Fibroblast of pulmonary artery (primary cell): ENCODE results near the gene ATRAID.
"Not testable (repeated sequence)": the region's sequence is repeated elsewhere in the genome, so short reads cannot be mapped to it uniquely, and the experiment has no call there.

ENCODE experiments used
- DNase-seq: peaks from one replicate; pipeline ENCODE4 v3.0.0-alpha.2; 2010; ENCODE audit warnings: low read depth
- H3K4me3 ChIP-seq: replicated peaks from 2 replicates; pipeline ENCODE4 v1.5.1; 2011; ENCODE audit warnings: low read depth, mild to moderate bottlenecking, control low read depth, low read length, moderate library complexity
- TF ChIP-seq, protein P1 (sequence below): IDR thresholded peaks from 2 replicates; pipeline ENCODE4 v1.5.1; 2011; ENCODE audit warnings: mild to moderate bottlenecking, control low read depth, low read length, inconsistent platforms; ENCODE audit errors: missing control alignments

The ATRAID gene

GRCh38 chr2:27175330-27175729 lies 36.5 kb upstream of the ATRAID start:
- H3K4me3 ChIP-seq = no peak overlapping the region
- TF ChIP-seq, protein P1, sequence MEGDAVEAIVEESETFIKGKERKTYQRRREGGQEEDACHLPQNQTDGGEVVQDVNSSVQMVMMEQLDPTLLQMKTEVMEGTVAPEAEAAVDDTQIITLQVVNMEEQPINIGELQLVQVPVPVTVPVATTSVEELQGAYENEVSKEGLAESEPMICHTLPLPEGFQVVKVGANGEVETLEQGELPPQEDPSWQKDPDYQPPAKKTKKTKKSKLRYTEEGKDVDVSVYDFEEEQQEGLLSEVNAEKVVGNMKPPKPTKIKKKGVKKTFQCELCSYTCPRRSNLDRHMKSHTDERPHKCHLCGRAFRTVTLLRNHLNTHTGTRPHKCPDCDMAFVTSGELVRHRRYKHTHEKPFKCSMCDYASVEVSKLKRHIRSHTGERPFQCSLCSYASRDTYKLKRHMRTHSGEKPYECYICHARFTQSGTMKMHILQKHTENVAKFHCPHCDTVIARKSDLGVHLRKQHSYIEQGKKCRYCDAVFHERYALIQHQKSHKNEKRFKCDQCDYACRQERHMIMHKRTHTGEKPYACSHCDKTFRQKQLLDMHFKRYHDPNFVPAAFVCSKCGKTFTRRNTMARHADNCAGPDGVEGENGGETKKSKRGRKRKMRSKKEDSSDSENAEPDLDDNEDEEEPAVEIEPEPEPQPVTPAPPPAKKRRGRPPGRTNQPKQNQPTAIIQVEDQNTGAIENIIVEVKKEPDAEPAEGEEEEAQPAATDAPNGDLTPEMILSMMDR = no peak
- peak; percentile 38 for DNase-seq

- not testable (repeated sequence) for H3K4me3 ChIP-seq, DNase-seq
Measured at GRCh38 chr2:27175781-27176180, 36.1 kb upstream of the ATRAID start.

DNA sequence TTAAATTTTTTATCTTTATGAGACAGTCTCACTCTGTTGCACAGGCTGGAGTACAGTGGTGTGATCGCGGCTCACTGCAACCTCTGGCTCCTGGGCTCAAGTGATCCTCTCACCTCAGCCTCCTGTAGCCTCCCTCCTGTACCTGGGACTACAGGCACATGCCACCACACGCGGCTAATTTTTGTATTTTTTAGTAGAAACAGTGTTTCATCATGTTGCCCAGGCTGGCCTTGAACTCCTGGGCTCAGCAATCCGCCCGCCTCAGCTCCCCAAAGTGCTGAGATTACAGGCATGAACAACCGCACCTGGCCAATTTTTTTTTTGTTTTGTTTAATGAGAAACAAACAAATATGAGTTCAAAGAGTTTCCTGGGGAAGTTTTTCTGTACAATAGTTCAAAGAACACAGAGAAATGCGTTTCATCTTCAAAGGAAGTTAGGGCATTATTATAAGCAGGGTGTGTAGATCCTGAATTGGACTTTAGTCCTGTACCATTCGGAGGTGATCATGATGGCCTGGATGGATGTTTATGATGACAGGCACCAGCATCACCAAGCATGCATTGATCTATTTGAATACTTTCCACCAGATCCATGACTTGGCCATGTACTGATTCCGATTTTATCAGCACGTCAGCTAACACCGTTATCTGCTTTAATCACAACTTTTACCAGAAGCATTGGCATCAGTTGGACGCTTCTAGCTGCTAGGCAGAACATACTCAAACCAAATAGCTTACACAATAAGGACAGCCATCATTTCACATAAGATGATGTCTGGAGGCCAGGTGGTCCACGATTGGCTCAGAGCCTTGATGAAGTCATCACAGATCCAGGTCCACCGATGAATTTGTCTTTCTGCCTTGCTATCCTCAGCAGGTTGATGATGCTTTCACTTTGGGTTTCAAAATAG lies 34.1 kb upstream of the ATRAID start:
- TF ChIP-seq, protein P1 = no peak
- H3K4me3 ChIP-seq = no peak overlapping the region
- no peak for DNase-seq

DNA sequence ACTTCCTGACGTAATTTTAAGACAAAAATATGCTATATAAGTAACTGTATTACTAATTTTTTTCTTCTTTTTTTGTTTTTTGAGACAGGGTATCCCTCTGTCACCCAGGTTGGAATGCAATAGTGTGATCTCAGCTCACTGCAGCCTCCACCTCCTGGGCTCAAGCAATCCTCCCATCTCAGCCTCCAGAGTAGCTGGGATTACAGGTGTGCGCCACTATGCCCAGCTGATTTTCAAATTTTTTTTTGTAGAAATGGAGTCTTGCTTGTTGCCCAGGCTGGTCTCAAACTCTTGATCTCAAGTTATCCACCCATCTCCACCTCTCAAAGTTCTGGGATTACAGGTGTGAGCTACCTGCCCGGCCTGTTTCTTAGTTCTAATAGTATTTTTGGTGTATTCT lies 33.4 kb upstream of the ATRAID start:
- TF ChIP-seq, protein P1 = no peak
- no peak for DNase-seq
- H3K4me3 ChIP-seq = no peak overlapping the region

DNA sequence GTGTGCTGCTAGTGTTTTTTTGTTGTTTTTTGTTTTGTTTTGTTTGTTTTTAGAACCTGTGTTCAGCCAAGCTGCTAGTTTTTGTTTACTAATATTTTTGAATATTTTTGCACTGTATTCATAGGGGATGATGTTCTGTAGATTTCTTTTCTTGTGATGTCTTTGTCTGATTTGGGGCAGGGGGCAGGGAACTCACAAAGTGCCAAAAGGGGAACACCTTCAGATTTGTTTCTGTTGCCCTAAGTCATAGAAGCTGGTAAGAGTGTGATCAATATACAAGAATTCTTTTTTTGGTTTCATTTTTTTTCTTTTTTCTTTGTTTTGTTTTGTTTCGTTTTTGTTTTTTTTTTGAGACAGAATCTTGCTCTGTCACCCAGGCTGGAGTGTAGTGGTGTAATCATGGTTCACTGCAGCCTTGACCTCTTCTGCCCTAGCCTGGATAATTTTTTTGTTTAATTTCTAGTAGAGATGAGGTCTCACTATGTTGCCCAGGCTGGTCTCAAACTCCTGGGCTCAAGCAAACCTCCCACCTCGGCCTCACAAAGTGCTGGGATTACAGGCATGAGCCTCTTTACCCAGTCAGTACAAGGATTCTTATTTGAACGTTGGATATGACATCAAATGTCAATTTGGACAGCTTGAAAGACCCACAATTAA lies 32.4 kb upstream of the ATRAID start:
- DNase-seq = no peak
- no peak overlapping the region for H3K4me3 ChIP-seq
- TF ChIP-seq, protein P1 = no peak

GRCh38 chr2:27182346-27182745 lies 29.5 kb upstream of the ATRAID start:
- TF ChIP-seq, protein P1 = no peak
- no peak for DNase-seq
- H3K4me3 ChIP-seq = no peak overlapping the region

- DNase-seq = peak; percentile 57
- no peak overlapping the region for H3K4me3 ChIP-seq
- TF ChIP-seq, protein P1 = no peak
Measured at GRCh38 chr2:27184115-27184514, 27.7 kb upstream of the ATRAID start.
